Testis (tissue), 2 donors: ENCODE results near the gene PLEKHM1.

ENCODE experiments used
- POLR2A ChIP-seq: fragments of 450-650 bp; IDR thresholded peaks from one replicate; pipeline ENCODE4 v1.6.1; 2017; ENCODE audit warnings: antibody characterized with exemption, mild to moderate bottlenecking, moderate library complexity
- TF ChIP-seq, protein P1 (sequence below), 3 experiments: fragments of 450-650 bp in 2 of 3; fragments of 200-600 bp in 1 of 3; sonication (generic) in 1 of 3; IDR thresholded peaks; one replicate each; pipeline ENCODE4 v1.5.1; 2016 to 2019; ENCODE audit warnings: antibody characterized with exemption in 3 of 3, mild to moderate bottlenecking in 2 of 3, moderate library complexity in 1 of 3

DNA sequence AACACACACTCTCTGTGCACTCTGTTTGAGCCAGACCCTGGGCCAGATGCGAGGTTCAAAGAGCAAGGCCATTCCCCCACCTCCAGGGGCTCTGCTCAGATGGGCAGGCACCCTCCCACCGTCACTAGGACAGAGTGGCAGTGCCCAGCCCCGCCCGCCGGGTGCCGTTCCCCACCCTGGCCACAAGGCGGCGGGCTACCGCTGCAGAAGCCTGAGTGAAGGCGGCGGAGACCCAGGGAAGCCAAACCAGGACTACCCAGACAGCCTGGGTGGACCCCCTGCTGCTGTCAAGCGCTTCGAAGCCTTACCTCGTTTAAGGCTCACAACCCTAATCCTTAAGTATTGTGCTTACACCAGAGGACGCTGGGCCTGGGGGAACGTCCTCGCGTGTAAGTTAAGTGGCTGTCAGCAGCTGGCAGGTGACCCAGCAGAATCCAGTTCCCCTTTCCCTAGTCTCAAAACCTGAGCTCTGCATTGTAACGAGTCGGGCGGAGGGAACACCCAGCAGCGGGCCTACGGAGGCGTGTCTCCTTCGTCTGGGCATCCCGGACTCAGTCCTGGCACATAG lies 62.4 kb downstream of the PLEKHM1 start:
- TF ChIP-seq, protein P1, sequence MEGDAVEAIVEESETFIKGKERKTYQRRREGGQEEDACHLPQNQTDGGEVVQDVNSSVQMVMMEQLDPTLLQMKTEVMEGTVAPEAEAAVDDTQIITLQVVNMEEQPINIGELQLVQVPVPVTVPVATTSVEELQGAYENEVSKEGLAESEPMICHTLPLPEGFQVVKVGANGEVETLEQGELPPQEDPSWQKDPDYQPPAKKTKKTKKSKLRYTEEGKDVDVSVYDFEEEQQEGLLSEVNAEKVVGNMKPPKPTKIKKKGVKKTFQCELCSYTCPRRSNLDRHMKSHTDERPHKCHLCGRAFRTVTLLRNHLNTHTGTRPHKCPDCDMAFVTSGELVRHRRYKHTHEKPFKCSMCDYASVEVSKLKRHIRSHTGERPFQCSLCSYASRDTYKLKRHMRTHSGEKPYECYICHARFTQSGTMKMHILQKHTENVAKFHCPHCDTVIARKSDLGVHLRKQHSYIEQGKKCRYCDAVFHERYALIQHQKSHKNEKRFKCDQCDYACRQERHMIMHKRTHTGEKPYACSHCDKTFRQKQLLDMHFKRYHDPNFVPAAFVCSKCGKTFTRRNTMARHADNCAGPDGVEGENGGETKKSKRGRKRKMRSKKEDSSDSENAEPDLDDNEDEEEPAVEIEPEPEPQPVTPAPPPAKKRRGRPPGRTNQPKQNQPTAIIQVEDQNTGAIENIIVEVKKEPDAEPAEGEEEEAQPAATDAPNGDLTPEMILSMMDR (IDR thresholded peaks at IDR 0.05): peak; percentile 93 to 100 (median 95)
- TF ChIP-seq POLR2A: no peak
